ENCODE measurements around the gene PRKCH.

- TF ChIP-seq CTCF (IDR thresholded peaks at IDR 0.05), result no peak
- TF ChIP-seq ZFX (IDR thresholded peaks at IDR 0.05; ENCODE audit: borderline replicate concordance), result no peak
Measured at GRCh38 chr14:61472011-61472672, 150.8 kb downstream of the PRKCH start.

All from 22Rv1 (cell line).